Non-pigmented ciliary epithelial cell (primary cell): ENCODE data around the gene ELP2.
"Not testable (repeated sequence)": the region's sequence is repeated elsewhere in the genome, so short reads cannot be mapped to it uniquely, and the experiment has no call there.

Experiments used
- DNase-seq: peaks from one replicate; pipeline ENCODE4 v3.0.0-alpha.2; 2010; ENCODE audit warnings: low read depth

The ELP2 gene

GRCh38 chr18:36129300-36130038 lies at the start of gene ELP2, which contains the start of gene SLC39A6:
Gene ELP2, plus strand, starts transcription at chr18:36129899. Its CDS starts 35 bp downstream, at chr18:36129934.
Gene SLC39A6, minus strand, starts transcription at chr18:36129340. Its CDS starts 2,333 bp downstream, at chr18:36127007.
- DNase-seq: peak; percentile 79

GRCh38 chr18:36081118-36081517 lies 48.6 kb upstream of the ELP2 start:
- DNase-seq: not testable (repeated sequence)

- no peak for DNase-seq
Measured at GRCh38 chr18:36083729-36084128, 46.0 kb upstream of the ELP2 start.

- no peak for DNase-seq
Measured at GRCh38 chr18:36085195-36085594, 44.5 kb upstream of the ELP2 start.

GRCh38 chr18:36086186-36086585 lies 43.5 kb upstream of the ELP2 start:
- DNase-seq: no peak

- no peak for DNase-seq
Measured at GRCh38 chr18:36088256-36088655, 41.4 kb upstream of the ELP2 start.

- no peak for DNase-seq
Measured at GRCh38 chr18:36089001-36089400, 40.7 kb upstream of the ELP2 start.

GRCh38 chr18:36092116-36092515 lies 37.6 kb upstream of the ELP2 start:
- not testable (repeated sequence) for DNase-seq

GRCh38 chr18:36094431-36094830 lies 35.3 kb upstream of the ELP2 start:
- DNase-seq: no peak

GRCh38 chr18:36095936-36096519 lies 33.7 kb upstream of the ELP2 start:
- peak; percentile 45 for DNase-seq

- DNase-seq: no peak
Measured at GRCh38 chr18:36096955-36097354, 32.7 kb upstream of the ELP2 start.

- no peak for DNase-seq
Measured at GRCh38 chr18:36099311-36099710, 30.4 kb upstream of the ELP2 start.

- DNase-seq: no peak
Measured at GRCh38 chr18:36101943-36102342, 27.8 kb upstream of the ELP2 start.

- no peak for DNase-seq
Measured at GRCh38 chr18:36104749-36105148, 24.9 kb upstream of the ELP2 start.

GRCh38 chr18:36107477-36107876 lies 22.2 kb upstream of the ELP2 start:
- no peak for DNase-seq

- DNase-seq: no peak
Measured at GRCh38 chr18:36108196-36108595, 21.5 kb upstream of the ELP2 start.

GRCh38 chr18:36108601-36109000 lies 21.1 kb upstream of the ELP2 start:
- DNase-seq: no peak

GRCh38 chr18:36109737-36110136 lies 20.0 kb upstream of the ELP2 start:
- no peak for DNase-seq

- no peak for DNase-seq
Measured at GRCh38 chr18:36112302-36112701, 17.4 kb upstream of the ELP2 start.

- DNase-seq: no peak
Measured at GRCh38 chr18:36114251-36114650, 15.4 kb upstream of the ELP2 start.

- DNase-seq: no peak
Measured at GRCh38 chr18:36114738-36115137, 15.0 kb upstream of the ELP2 start.

- not testable (repeated sequence) for DNase-seq
Measured at GRCh38 chr18:36116771-36117170, 12.9 kb upstream of the ELP2 start.

GRCh38 chr18:36120297-36120696 lies 9.4 kb upstream of the ELP2 start:
- DNase-seq: no peak

- no peak for DNase-seq
Measured at GRCh38 chr18:36124841-36125240, 4.9 kb upstream of the ELP2 start.
